Measurements from ENCODE around the gene CMC2.

The CMC2 gene

DNA sequence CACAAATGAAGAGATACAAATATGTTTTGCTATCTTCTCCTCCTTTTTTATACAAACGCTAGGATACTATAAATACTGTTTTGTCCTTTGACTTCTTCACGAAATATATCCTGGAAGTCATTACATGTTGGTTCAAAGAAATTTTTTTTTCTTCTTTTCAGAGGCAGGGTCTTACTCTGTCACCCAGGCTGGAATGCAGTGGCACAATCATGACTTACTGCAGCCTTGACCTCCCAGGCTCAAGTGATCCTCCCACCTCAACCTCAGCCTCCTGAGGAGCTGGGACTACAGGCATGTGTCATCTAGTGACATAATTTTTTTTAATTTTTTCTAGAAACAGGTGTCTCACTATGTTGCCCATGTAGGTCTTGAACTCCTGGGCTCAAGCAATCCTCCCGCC, 16.1 kb downstream of the CMC2 start:
- DNase-seq (ENCODE audit: low read depth in 1 of 2, low spot score in 1 of 2), result no peak
- TF ChIP-seq GABPA (IDR thresholded peaks at IDR 0.05; ENCODE audit: low read depth), result no peak
- no peak for TF ChIP-seq SPI1 (IDR thresholded peaks at IDR 0.05; ENCODE audit: borderline replicate concordance, low read depth)
- TF ChIP-seq, protein P1, sequence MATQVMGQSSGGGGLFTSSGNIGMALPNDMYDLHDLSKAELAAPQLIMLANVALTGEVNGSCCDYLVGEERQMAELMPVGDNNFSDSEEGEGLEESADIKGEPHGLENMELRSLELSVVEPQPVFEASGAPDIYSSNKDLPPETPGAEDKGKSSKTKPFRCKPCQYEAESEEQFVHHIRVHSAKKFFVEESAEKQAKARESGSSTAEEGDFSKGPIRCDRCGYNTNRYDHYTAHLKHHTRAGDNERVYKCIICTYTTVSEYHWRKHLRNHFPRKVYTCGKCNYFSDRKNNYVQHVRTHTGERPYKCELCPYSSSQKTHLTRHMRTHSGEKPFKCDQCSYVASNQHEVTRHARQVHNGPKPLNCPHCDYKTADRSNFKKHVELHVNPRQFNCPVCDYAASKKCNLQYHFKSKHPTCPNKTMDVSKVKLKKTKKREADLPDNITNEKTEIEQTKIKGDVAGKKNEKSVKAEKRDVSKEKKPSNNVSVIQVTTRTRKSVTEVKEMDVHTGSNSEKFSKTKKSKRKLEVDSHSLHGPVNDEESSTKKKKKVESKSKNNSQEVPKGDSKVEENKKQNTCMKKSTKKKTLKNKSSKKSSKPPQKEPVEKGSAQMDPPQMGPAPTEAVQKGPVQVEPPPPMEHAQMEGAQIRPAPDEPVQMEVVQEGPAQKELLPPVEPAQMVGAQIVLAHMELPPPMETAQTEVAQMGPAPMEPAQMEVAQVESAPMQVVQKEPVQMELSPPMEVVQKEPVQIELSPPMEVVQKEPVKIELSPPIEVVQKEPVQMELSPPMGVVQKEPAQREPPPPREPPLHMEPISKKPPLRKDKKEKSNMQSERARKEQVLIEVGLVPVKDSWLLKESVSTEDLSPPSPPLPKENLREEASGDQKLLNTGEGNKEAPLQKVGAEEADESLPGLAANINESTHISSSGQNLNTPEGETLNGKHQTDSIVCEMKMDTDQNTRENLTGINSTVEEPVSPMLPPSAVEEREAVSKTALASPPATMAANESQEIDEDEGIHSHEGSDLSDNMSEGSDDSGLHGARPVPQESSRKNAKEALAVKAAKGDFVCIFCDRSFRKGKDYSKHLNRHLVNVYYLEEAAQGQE (IDR thresholded peaks at IDR 0.05; ENCODE audit: insufficient replicate concordance, low read depth), result no peak
- TF ChIP-seq POLR2AphosphoS5 (IDR thresholded peaks at IDR 0.05; ENCODE audit: low read depth), result no peak
- Histone ChIP-seq H3K4me3 (replicated peaks; ENCODE audit: insufficient read depth, low read length) (no peak overlapping the region), H3K27me3 (ENCODE audit: insufficient read depth, poor library complexity, severe bottlenecking) (no peaks in the 10 kb centered on the region), H3K27ac (replicated peaks) (no peak overlapping the region)

DNA sequence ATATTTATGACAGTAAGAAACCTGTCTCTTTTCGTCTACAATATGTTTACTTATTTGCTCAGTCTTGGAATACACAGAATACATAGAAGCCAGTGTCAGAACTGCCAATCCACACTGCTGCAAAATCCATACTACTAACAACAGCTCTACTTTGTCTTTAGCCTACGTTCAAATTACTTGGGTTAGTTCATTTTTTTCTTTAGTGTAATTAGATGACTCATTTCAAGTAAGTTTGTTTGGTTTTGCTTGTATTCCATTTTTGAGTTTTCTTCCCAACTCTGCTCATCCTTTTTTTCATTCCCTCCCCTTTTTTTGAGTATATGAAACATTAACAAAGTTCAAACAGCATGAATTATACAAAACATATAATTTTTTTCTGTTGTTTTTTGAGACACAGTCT, 16.9 kb downstream of the CMC2 start:
- Histone ChIP-seq H3K27ac (replicated peaks) (no peak overlapping the region), H3K27me3 (ENCODE audit: insufficient read depth, poor library complexity, severe bottlenecking) (no peaks in the 10 kb centered on the region), H3K4me3 (replicated peaks; ENCODE audit: insufficient read depth, low read length) (no peak overlapping the region)
- TF ChIP-seq GABPA (IDR thresholded peaks at IDR 0.05; ENCODE audit: low read depth), result no peak
- no peak for TF ChIP-seq POLR2AphosphoS5 (IDR thresholded peaks at IDR 0.05; ENCODE audit: low read depth)
- TF ChIP-seq, protein P2, sequence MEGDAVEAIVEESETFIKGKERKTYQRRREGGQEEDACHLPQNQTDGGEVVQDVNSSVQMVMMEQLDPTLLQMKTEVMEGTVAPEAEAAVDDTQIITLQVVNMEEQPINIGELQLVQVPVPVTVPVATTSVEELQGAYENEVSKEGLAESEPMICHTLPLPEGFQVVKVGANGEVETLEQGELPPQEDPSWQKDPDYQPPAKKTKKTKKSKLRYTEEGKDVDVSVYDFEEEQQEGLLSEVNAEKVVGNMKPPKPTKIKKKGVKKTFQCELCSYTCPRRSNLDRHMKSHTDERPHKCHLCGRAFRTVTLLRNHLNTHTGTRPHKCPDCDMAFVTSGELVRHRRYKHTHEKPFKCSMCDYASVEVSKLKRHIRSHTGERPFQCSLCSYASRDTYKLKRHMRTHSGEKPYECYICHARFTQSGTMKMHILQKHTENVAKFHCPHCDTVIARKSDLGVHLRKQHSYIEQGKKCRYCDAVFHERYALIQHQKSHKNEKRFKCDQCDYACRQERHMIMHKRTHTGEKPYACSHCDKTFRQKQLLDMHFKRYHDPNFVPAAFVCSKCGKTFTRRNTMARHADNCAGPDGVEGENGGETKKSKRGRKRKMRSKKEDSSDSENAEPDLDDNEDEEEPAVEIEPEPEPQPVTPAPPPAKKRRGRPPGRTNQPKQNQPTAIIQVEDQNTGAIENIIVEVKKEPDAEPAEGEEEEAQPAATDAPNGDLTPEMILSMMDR (IDR thresholded peaks at IDR 0.05; ENCODE audit: insufficient read depth, low read length), result no peak
- no peak for TF ChIP-seq SPI1 (IDR thresholded peaks at IDR 0.05; ENCODE audit: borderline replicate concordance, low read depth)
- TF ChIP-seq, protein P1 (IDR thresholded peaks at IDR 0.05; ENCODE audit: insufficient replicate concordance, low read depth), result no peak
- DNase-seq (ENCODE audit: low read depth in 1 of 2, low spot score in 1 of 2), result no peak

DNA sequence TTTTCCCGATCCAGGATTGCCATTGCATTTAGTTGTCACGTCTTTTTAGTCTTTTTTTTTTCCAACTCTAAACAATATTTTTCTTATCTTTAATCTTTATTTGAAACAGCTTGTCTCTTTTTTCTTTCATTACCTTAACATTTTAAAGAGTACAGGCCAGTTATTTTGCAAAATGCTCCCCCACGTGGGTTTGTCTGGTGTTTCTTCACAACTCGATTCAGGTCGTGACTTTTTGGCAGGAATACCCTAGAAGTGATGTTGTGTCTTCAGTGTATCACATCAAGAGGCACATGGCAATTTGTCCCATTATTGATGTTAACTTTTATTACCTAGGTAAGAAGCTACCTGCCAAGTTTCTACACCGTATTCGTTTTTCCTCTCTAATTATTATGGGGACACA, 17.9 kb downstream of the CMC2 start:
- Histone ChIP-seq H3K27me3 (ENCODE audit: insufficient read depth, poor library complexity, severe bottlenecking) (no peaks in the 10 kb centered on the region), H3K4me3 (replicated peaks; ENCODE audit: insufficient read depth, low read length) (no peak overlapping the region), H3K27ac (replicated peaks) (no peak overlapping the region)
- no peak for DNase-seq (ENCODE audit: low read depth in 1 of 2, low spot score in 1 of 2)
- TF ChIP-seq, protein P1 (IDR thresholded peaks at IDR 0.05; ENCODE audit: insufficient replicate concordance, low read depth), result no peak
- TF ChIP-seq, protein P2 (IDR thresholded peaks at IDR 0.05; ENCODE audit: insufficient read depth, low read length), result no peak
- TF ChIP-seq POLR2AphosphoS5 (IDR thresholded peaks at IDR 0.05; ENCODE audit: low read depth) (no peak), SPI1 (IDR thresholded peaks at IDR 0.05; ENCODE audit: borderline replicate concordance, low read depth) (no peak), GABPA (IDR thresholded peaks at IDR 0.05; ENCODE audit: low read depth) (no peak)
